HG02678 (cell line): Measurements from ENCODE around the gene SUSD4.

Source experiments
- ATAC-seq: cut with Tn5 transposase; IDR thresholded peaks from one replicate; pipeline ENCODE4 v1.9.1; 2021; ENCODE audit warnings: mild to moderate bottlenecking, moderate library complexity; ENCODE audit not compliant: unreplicated experiment

SUSD4 gene

GRCh38 chr1:223331301-223331700, 32.7 kb downstream of the SUSD4 start:
- no peak for ATAC-seq

- no peak for ATAC-seq
Measured at GRCh38 chr1:223330466-223330865, 33.5 kb downstream of the SUSD4 start.

GRCh38 chr1:223329664-223330415, 34.1 kb downstream of the SUSD4 start:
- no peak for ATAC-seq

GRCh38 chr1:223329252-223329651, 34.7 kb downstream of the SUSD4 start:
- ATAC-seq = no peak

- no peak for ATAC-seq
Measured at GRCh38 chr1:223328566-223328965, 35.4 kb downstream of the SUSD4 start.

- no peak for ATAC-seq
Measured at GRCh38 chr1:223326776-223327175, 37.2 kb downstream of the SUSD4 start.

GRCh38 chr1:223323491-223324484, 40.2 kb downstream of the SUSD4 start:
- no peak for ATAC-seq

- ATAC-seq = no peak
Measured at GRCh38 chr1:223322868-223323267, 41.1 kb downstream of the SUSD4 start.

GRCh38 chr1:223320959-223321358, 43.0 kb downstream of the SUSD4 start:
- ATAC-seq = no peak

- ATAC-seq = no peak
Measured at GRCh38 chr1:223319905-223320580, 43.9 kb downstream of the SUSD4 start.

- ATAC-seq = no peak
Measured at GRCh38 chr1:223319398-223319797, 44.6 kb downstream of the SUSD4 start.

GRCh38 chr1:223316082-223316481, 47.9 kb downstream of the SUSD4 start:
- no peak for ATAC-seq

- no peak for ATAC-seq
Measured at GRCh38 chr1:223315665-223316064, 48.3 kb downstream of the SUSD4 start.

- ATAC-seq = no peak
Measured at GRCh38 chr1:223313415-223313754, 50.6 kb downstream of the SUSD4 start.

- ATAC-seq = no peak
Measured at GRCh38 chr1:223312705-223313414, 51.1 kb downstream of the SUSD4 start.

- no peak for ATAC-seq
Measured at GRCh38 chr1:223312273-223312672, 51.7 kb downstream of the SUSD4 start.

- ATAC-seq = no peak
Measured at GRCh38 chr1:223311826-223312225, 52.1 kb downstream of the SUSD4 start.

GRCh38 chr1:223308136-223308535, 55.8 kb downstream of the SUSD4 start:
- ATAC-seq = no peak

GRCh38 chr1:223307544-223307943, 56.4 kb downstream of the SUSD4 start:
- no peak for ATAC-seq

- no peak for ATAC-seq
Measured at GRCh38 chr1:223304931-223305330, 59.0 kb downstream of the SUSD4 start.

- ATAC-seq = no peak
Measured at GRCh38 chr1:223301371-223301770, 62.6 kb downstream of the SUSD4 start.
